Posterior cingulate gyrus (tissue), 11 donors: ENCODE results near the gene NQO1.
A peak's percentile ranks its signal among the peaks of the same experiment; 100 is the strongest.
"Not testable (repeated sequence)": the region's sequence is repeated elsewhere in the genome, so short reads cannot be mapped to it uniquely, and the experiment has no call there.

Source experiments
- DNase-seq, 10 donors: peaks; one replicate each; pipeline versions ENCODE4 v3.0.0 to v3.0.0-alpha.2; 2020 to 2021; ENCODE audit warnings: mixed read lengths in 3 of 10
- intact Hi-C: fragments of 100-400 bp; cut with DNase I; formaldehyde crosslinking; loops from one replicate; pipeline ENCODE4 v1.15.1; 2023

NQO1 gene

GRCh38 chr16:69744363-69745231 is 18.2 kb upstream of the NQO1 start:
- intact Hi-C loops: no loop called here
- peak in 1 of 10 donors; percentile 54 for DNase-seq

GRCh38 chr16:69741951-69742904 is 15.9 kb upstream of the NQO1 start:
- intact Hi-C loops: no loop called here
- peak in 5 of 10 donors; percentile 20 to 90 (median 34) for DNase-seq

DNA sequence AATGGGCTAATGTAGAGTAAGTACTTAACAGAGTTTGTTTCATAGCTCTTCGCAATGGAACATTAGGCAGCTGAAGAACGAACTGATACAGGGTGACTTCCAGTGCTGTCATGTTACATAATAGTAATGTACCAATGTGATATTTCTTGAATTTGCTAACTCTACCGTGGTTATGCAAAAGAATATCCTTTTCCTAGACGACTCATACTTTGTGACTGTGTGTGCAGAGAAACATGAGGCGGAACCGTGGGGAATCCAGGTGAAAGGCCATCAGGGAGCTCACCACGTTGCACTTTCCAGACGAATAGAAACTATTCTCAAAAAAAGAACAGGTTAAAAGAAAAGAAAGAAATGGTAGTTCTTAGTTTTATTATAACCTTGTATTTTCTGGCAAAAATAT is 15.2 kb upstream of the NQO1 start:
- DNase-seq: no peak
- intact Hi-C loops: no loop called here

- intact Hi-C loops: no loop called here
- DNase-seq: no peak
Observed at GRCh38 chr16:69732101-69732500, 5.7 kb upstream of the NQO1 start.

GRCh38 chr16:69731280-69731679 is 4.9 kb upstream of the NQO1 start:
- DNase-seq, intact Hi-C loops: not testable (repeated sequence)

DNA sequence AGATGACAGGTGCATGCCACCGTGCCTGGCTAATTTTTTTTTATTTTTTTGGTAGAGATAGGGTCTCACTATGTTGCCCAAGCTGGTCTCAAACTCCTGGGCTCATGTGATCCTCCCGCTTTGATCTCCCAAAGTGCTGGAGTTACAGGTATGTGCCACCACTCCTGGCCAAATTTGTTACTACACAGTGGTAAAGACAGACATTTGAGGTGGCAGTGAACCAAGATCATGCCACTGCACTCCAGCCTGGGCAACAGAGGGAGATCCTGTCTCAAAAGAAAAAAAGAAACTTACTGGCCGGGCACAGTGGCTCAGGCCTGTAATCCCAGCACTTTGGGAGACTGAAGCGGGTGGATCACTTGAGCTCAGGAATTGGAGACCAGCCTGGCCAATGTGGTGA is 2.7 kb upstream of the NQO1 start:
- intact Hi-C loops, DNase-seq: not testable (repeated sequence)

DNA sequence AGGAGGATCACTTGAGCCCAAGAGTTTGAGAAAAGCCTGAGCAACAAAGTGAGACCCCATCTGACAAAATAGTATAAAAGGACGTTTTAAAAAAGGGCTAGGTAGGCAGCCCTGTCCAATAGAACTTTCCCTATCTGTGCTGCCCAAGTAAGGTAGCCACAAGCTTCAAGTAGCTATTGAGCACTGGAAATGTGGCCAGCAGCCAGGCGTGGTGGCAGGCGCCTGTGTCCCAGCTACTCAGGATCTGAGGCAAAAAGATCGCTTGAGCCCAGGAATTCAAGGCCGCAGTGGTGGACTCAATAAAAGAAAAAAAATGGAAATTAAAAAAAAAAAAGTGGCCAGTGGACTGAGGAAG is 1.5 kb upstream of the NQO1 start:
- intact Hi-C loops: no loop called here
- peak; percentile 32 to 94 (median 57) for DNase-seq

- DNase-seq: peak in 1 of 10 donors; percentile 79
- intact Hi-C loops: no loop called here
Observed at GRCh38 chr16:69725480-69726312, 664 bp downstream of the NQO1 start.

DNA sequence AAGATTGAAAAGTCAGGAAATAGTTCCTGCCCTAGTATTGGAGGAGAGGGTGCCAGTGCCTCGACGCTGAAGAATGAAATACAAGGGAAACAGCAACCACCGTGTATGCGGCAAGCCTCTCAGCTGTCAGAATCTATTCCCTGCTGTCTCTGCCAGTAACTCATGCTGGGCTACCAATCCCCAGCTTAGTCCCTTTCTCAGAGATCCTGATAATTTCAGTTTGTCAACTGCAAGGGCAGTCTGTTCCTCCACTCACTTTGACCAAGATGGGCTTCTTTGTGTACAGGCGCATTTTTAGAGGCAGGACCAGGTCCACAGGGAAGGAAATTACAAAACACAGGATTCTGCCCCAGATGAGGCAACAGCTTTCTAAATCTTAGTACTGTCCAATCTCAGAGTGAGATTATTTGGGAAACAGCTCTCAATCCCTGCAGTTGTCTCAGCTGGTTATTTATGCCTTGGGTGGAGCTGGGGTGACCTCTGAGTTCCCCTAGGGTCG is 1.3 kb downstream of the NQO1 start:
- peak in 1 of 10 donors; percentile 27 for DNase-seq
- intact Hi-C loops: no loop called here

DNA sequence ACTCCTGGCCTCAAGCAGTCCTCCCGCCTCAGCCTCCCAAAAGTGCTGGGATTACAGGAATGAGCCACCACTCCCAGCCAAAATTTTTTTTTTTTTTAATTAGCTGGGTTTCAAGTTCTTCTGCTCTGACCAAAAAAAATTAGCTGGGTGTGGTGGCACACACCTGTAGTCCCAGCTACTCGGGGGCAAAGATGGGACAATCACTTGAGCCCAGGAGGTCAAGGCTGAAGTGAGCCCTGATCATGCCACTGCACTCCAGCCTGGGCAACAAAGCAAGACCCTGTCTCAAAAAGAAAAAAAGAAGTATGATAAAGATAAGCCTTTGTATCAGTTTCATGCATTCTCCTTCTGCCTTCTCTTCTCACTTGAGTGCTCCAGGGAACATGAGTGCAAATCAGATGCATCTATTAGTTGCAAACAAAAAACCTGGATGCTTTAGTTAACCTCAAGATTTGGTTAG is 1.9 kb downstream of the NQO1 start:
- intact Hi-C loops: no loop called here
- DNase-seq: peak in 1 of 10 donors; percentile 50

DNA sequence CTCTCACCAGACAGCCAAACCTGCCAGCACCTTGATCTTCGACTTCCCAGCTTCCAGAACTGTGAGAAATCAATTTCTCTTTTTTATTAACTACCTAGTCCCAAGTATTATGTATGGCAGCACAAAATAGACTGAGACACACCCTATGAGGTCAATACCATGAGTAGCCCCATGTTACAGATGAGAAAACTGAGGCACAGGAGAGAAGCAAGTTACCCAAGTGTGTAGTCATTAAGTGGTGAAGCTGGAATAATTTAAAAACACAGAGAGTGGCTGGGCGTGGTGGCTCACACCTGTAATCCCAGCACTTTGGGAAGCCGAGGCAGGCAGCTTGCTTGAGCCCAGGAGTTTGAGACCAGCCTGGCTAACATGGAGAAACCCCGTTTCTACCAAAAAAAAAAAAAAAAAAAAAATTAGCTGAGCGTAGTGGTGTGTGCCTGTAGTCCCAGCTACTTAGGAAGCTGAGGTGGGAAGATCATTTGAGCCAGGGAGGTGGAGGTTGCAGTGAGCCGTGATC is 4.9 kb downstream of the NQO1 start:
- intact Hi-C loops: no loop called here
- DNase-seq: no peak

DNA sequence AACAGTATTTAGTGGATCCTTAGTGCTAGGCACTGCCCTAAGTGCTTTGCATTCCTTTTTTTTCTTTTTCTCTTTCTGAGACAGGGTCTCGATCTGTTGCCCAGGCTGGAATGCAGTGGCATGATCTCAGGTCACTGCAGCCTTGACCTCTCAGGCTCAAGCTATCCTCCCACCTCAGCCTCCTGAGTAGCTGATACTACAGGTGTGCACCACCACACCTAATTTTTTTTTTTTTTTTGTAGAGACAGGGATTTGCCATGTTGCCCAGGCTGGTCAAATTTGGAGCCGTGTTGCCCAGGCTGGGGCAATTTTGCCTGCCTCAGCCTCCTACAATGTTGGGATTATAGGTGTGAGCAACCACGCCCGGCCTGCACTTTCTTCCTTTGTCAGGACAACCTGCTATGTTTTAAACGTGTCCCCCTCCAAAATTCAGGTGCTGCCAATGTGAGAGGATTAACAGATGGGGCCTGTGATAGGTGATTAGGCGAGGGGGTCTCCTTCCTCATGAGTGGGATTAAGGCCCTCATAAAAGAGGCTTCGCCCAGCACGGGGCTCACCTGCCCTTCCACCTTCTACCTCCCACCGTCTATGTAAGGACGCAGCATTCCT is 5.4 kb downstream of the NQO1 start:
- intact Hi-C loops: no loop called here
- no peak for DNase-seq

DNA sequence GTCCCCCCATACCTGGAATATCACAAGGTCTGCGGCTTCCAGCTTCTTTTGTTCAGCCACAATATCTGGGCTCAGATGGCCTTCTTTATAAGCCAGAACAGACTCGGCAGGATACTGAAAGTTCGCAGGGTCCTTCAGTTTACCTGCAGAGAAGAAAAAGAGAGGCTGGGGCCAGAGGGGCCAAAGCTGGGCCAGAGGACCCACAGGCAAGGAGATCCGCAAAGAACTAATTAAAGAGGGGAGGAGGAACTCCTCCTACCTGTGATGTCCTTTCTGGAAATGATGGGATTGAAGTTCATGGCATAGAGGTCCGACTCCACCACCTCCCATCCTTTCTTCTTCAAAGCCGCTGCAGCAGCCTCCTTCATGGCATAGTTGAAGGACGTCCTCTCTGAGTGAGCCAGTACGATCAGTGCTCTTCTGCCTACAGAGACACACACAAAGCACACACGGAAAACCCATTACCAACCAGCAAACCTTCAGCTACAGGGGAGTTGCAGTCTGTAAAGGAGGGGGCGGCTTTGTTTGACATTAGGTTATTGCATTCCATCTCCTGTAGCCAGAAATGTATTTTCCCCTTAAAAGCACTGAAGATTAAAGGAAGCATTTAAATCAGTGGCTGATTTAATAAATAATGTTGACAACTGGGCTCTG is 8.1 kb downstream of the NQO1 start:
- intact Hi-C loops: no loop called here
- DNase-seq: no peak

DNA sequence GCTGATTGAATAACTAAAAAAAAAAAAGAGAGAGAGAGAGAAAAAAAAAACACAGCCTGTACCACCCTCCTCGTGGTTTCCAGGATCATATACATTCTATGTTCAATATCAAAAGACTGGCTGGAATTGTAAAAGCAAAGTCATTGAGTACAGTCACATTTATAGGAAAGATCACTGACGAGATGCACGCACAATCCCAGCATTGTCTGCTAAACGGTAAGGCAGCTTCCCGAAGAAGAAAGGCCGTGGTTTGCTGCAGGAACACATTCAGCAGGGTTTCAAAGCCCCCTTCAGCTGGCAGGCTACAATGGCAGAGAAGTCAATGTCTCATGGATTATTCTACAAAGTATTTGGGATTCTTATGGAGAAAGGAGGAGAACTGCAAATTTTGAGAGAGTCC is 9.3 kb downstream of the NQO1 start:
- intact Hi-C loops: no loop called here
- no peak for DNase-seq

DNA sequence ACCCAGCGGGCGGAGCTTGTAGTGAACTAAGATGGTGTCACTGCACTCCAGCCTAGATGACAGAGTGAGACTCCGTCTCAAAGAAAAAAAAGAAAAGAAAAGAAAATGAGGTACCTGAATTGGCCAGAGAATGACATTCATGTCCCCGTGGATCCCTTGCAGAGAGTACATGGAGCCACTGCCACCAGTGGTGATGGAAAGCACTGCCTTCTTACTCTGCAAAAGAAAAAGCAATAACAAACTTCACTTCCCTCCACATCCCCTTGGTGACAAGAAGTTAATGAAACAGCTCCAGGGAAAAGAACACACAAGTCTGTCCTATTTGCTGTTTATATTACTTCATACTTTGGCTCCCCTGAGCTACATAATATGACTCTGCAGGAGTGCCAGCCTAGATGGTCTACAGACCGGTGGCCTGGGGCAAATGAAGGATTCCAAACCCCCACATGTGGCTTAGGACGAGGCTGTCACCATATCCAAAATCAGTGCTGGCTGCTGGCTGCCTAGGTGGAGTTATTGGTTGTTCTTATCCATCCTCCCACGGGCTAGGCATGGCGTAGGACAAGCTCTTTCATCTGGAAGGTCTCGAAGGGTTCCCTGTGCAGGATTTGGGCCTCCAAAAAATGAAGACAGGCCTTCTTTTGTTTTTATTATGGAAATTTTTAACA is 13.3 kb downstream of the NQO1 start:
- DNase-seq: no peak
- intact Hi-C loops: no loop called here

DNA sequence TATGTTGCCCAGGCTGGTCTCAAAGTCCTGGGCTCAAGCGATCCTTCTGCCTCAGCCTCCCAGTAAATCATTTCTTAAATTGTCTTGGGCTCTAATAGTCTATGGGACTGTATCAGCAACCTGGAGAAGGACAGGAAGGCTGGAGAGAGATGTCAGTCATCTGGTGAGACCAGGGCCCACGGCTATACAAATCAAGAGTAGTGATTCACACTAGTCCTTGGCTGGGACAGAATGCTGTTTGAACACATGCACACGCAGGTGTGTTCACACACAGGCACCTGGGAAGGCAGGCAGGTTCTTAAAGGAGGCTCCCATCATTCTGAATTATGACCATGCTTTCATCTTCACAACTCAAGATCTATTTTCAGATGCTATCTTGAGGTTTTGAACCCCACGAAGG is 14.1 kb downstream of the NQO1 start:
- intact Hi-C loops: no loop called here
- DNase-seq: no peak

DNA sequence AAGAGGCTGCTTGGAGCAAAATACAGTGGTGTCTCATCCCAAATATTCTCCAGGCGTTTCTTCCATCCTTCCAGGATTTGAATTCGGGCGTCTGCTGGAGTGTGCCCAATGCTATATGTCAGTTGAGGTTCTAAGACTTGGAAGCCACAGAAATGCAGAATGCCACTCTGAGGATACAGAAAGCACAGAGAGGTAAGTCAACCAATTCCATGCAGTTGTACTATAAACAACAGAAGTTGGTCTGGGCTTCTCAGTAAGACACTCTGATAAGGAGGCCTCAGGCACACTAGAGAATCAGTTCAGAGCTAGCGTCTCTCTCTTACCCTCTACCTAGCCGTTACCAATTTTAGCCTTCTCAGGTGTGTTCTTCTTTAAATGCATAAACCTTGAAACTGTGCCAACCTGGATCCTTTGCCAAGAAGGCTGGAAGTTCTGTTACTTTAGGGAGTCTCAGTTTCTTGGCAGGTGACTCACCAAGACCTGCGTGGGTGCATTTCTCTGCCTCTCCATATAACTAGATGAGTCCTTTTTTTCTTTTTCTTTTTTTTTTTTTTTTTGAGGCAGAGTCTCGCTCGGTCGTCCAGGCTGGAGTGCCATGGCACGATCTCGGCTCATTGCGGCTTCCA is 15.1 kb downstream of the NQO1 start:
- no peak for DNase-seq
- intact Hi-C loops: no loop called here

GRCh38 chr16:69709456-69710084 is 16.8 kb downstream of the NQO1 start:
- no peak for DNase-seq

More at GRCh38 chr16:69709456-69710084, 16.8 kb downstream of the NQO1 start:
- intact Hi-C loops: loop anchor here (2.0 kb wide), 2 partner anchors 45 to 313 kb away; partner anchors contain the start of gene NOB1
